MM.1S (cell line): ENCODE measurements around the gene ALKBH5.

Source experiments
- EZH2 ChIP-seq: fragments of 300-600 bp; sonication (generic); optimal IDR thresholded peaks from 2 replicates; pipeline ENCODE3; 2017; ENCODE audit warnings: low read depth, mild to moderate bottlenecking, antibody characterized with exemption, low read length, mixed read lengths
- TF ChIP-seq, protein P1 (sequence below): fragments of 300-600 bp; sonication (generic); IDR thresholded peaks from 2 replicates; pipeline ENCODE4 v1.5.1; 2016; ENCODE audit warnings: antibody characterized with exemption, low read length, mixed read lengths

DNA sequence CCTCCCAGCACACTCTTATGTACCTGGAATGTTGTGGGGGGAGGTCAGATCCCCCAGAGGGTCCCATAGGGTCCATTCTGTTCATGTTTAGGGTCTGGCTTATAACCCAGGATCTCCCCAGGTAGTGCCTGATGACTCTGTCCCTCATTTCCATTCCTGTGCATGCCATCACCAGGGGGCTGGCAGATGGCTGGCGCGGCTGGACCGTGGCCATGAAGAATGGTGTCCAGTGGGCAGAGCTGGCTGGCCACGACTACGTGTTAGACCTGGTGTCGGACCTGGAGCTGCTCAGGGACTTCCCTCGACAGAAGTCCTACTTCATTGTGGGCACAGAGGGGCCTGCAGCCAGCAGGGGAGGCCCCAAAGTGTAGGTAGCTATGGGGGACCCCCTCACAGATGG is 35.0 kb upstream of the ALKBH5 start:
- TF ChIP-seq, protein P1, sequence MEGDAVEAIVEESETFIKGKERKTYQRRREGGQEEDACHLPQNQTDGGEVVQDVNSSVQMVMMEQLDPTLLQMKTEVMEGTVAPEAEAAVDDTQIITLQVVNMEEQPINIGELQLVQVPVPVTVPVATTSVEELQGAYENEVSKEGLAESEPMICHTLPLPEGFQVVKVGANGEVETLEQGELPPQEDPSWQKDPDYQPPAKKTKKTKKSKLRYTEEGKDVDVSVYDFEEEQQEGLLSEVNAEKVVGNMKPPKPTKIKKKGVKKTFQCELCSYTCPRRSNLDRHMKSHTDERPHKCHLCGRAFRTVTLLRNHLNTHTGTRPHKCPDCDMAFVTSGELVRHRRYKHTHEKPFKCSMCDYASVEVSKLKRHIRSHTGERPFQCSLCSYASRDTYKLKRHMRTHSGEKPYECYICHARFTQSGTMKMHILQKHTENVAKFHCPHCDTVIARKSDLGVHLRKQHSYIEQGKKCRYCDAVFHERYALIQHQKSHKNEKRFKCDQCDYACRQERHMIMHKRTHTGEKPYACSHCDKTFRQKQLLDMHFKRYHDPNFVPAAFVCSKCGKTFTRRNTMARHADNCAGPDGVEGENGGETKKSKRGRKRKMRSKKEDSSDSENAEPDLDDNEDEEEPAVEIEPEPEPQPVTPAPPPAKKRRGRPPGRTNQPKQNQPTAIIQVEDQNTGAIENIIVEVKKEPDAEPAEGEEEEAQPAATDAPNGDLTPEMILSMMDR = no peak
- TF ChIP-seq EZH2 = no peak
